Prostate gland (tissue), 2 donors: ENCODE measurements around the gene CNEP1R1. TPM values are rescaled to one million over a fixed set of nuclear protein-coding genes. Genes with fewer than 3 reads are reported as not detected.

Experiments
- DNase-seq: peaks from one replicate; pipeline ENCODE4 v3.0.0-alpha.2; 2019; ENCODE audit warnings: low spot score
- H3K27ac ChIP-seq, 2 donors: fragments of 200-600 bp; sonication (generic); 2 replicates each; pipeline ENCODE4 v1.5.1; 2017 to 2019
- H3K27me3 ChIP-seq: fragments of 200-600 bp; sonication (generic); replicated peaks from 2 replicates; pipeline ENCODE4 v1.5.1; 2019; ENCODE audit not compliant: insufficient read depth
- H3K36me3 ChIP-seq, 2 donors: fragments of 200-600 bp; sonication (generic); 1 replicate in 1 of 2; 2 replicates in 1 of 2; pipeline versions ENCODE4 v1.5.1 to v1.8.1; 2017 to 2019
- H3K4me1 ChIP-seq: fragments of 200-600 bp; sonication (generic); replicated peaks from 2 replicates; pipeline ENCODE4 v1.5.1; 2019
- H3K4me3 ChIP-seq, 2 donors: fragments of 200-600 bp; sonication (generic); 2 replicates each; pipeline ENCODE4 v1.5.1; 2017 to 2019
- H3K9me3 ChIP-seq: fragments of 200-600 bp; sonication (generic); 2 replicates; pipeline ENCODE4 v1.5.1; 2017
- POLR2A ChIP-seq: fragments of 450-650 bp; IDR thresholded peaks from one replicate; pipeline ENCODE4 v1.6.1; 2016; ENCODE audit warnings: antibody characterized with exemption, mild to moderate bottlenecking
- POLR2AphosphoS5 ChIP-seq: sonication (generic); formaldehyde crosslinking; IDR thresholded peaks from one replicate; pipeline ENCODE4 v1.6.1; 2017; ENCODE audit warnings: antibody characterized with exemption
- WGBS: methylation state at CpG from one replicate; pipeline ENCODE4 v1.1.5; 2018; 5-methylcytosine and 5-hydroxymethylcytosine counted together
- intact Hi-C: fragments of 100-400 bp; cut with DNase I; formaldehyde crosslinking; loops from one replicate; pipeline ENCODE4 v1.14.2; 2022
- small RNA-seq, 2 donors: library from RNA; depleted of rRNA; stranded (forward); fragments of <200 nt; gene quantifications; one replicate each; pipeline ENCODE3, GENCODE V24; 2016
- total RNA-seq, 2 donors: library from RNA; depleted of rRNA; stranded (reverse); fragments of >200 nt; gene quantifications; one replicate each; pipeline ENCODE4 v1.1.0, GENCODE V29; 2016
- TF ChIP-seq, protein P1 (sequence below), 4 experiments: fragments of 200-600 bp in 2 of 4; fragments of 450-650 bp in 2 of 4; sonication (generic) in 2 of 4; IDR thresholded peaks; 1 replicate in 3 of 4; 2 replicates in 1 of 4; pipeline ENCODE4 v1.5.1; 2016 to 2019; ENCODE audit warnings: antibody characterized with exemption in 4 of 4, mild to moderate bottlenecking in 2 of 4, moderate library complexity in 2 of 4

The CNEP1R1 gene
- total RNA-seq, 2 donors from 2014 or later = 9.7 to 41.9 TPM

- TF ChIP-seq POLR2A = no peak
- TF ChIP-seq, protein P1, sequence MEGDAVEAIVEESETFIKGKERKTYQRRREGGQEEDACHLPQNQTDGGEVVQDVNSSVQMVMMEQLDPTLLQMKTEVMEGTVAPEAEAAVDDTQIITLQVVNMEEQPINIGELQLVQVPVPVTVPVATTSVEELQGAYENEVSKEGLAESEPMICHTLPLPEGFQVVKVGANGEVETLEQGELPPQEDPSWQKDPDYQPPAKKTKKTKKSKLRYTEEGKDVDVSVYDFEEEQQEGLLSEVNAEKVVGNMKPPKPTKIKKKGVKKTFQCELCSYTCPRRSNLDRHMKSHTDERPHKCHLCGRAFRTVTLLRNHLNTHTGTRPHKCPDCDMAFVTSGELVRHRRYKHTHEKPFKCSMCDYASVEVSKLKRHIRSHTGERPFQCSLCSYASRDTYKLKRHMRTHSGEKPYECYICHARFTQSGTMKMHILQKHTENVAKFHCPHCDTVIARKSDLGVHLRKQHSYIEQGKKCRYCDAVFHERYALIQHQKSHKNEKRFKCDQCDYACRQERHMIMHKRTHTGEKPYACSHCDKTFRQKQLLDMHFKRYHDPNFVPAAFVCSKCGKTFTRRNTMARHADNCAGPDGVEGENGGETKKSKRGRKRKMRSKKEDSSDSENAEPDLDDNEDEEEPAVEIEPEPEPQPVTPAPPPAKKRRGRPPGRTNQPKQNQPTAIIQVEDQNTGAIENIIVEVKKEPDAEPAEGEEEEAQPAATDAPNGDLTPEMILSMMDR (IDR thresholded peaks at IDR 0.05) = no peak
- TF ChIP-seq POLR2AphosphoS5 = no peak
- Histone ChIP-seq H3K4me1 (no peaks in the 10 kb centered on the region), H3K9me3 (no peaks in the 10 kb centered on the region), H3K27ac (no peak overlapping the region), H3K36me3 (no peaks in the 10 kb centered on the region), H3K27me3 (no peaks in the 10 kb centered on the region), H3K4me3 (no peak overlapping the region)
- intact Hi-C loops = no loop called here
- WGBS = 96% methylated on average over 6 of the region's 6 CpGs
- no peak for DNase-seq
Measured at GRCh38 chr16:50086176-50086575, 61.2 kb downstream of the CNEP1R1 start.

Small RNA genes lying within 50 kb of the gene (small RNA-seq; reads per million reads assigned to genes)
- gene RF00017 = 0 reads per million in 2 donors

Other genes with a start within 250 kb of the CNEP1R1 start
- gene ZNF423, start 169.1 kb upstream of the CNEP1R1 start, total RNA-seq = 10 to 100 TPM in 1 of 2 donors, 1 to 10 TPM in 1; 6.1 to 22.7 TPM
- gene HEATR3, start 40.7 kb downstream of the CNEP1R1 start, total RNA-seq = 10 to 100 TPM; 18.8 to 22.7 TPM
- gene TENT4B, start 128.1 kb downstream of the CNEP1R1 start, total RNA-seq = 10 to 100 TPM; 11.5 to 15.1 TPM
- 10 to 100 TPM in 1 of 2 donors, 1 to 10 TPM in 1; 2.0 to 10.9 TPM for gene ADCY7, start 241.3 kb downstream of the CNEP1R1 start, total RNA-seq